HG03469 (cell line): ENCODE results near the gene WDR59.
"Not testable (repeated sequence)": the region's sequence is repeated elsewhere in the genome, so short reads cannot be mapped to it uniquely, and the experiment has no call there.

Experiments
- ATAC-seq: cut with Tn5 transposase; IDR thresholded peaks from one replicate; pipeline ENCODE4 v1.9.1; 2021; ENCODE audit warnings: mild to moderate bottlenecking, moderate library complexity, moderate number of reproducible peaks; ENCODE audit not compliant: unreplicated experiment

WDR59 gene

DNA sequence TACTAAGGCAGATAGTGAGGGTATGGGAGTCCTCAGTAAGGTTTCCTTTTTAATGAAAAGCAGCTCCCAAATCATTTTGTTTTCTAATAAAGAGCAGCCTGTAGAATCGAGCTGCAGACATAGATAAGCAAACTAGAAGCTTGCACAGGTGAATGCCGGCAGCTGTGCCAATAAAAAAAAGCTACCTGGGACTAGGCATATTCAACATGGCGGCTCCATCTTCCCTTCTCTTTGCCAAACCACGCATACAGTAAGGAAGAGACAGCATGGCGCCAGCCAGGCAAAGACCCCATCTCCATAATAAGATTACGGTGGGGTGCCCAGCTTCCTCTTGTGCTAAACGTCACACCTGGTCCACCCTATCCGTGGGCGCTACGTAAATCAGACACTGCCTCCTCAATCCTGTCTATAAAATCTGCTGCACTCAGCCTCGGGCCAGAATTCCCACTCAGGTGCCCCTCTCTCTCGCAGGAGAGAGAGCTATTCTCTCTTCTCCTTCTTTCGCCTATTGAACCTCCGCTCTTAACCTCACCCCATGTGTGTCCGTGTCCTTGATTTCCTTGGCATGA is 117.6 kb downstream of the WDR59 start:
- no peak for ATAC-seq

DNA sequence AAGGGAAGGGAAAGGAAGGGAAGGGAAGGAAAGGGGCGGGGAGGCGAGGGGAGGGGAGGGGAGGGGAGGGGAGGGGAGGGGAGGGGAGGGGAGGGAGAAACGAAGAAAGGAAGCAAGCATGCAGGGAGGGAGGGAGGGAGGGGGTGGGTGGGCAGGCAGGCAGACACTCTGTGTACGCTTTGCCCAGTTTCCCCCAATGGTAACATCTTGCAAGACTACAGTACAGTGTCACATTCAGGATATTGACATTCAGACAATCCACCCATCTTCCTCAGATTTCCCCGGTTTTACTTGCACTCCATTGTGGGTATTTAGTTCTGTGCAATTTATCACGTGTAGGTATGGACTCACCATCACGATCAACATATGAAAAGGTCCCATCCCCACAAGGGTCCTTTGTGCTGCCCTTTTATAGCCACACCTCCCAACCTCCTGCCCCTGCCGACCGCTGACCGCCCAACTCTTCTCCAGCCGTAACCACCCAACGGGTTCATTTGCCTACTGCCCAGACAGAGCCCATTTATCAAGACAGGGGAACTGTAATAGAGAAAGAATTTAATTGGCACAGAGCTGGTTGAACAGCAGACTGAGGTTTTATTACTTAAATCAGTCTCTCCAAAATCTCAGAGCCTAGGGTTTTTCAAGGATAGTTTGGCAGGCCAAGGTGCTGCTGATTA is 118.9 kb downstream of the WDR59 start:
- no peak for ATAC-seq

DNA sequence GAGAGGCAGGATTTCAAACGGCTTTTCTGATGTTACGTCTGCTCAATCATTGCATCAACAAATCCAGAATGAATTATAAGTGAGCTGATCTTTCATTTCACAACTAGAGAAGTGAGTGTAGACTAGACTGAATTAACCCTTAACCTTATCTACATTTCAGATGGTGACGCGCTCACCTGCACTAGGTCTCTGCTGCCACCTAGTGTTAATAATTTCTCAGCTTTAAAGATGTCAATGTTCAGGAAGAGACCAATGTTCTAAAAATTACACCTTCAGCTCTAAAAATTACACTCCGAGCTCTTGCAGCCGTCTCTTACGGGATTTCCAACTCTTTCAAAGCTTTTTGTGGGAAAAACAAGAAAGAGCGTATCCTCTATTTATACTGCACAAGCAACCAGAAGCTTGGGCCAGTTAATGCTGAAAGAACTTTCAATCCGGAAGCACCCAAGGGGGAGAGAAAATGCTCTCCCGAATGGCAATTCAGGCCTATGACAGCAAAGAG is 122.1 kb downstream of the WDR59 start:
- ATAC-seq: no peak

DNA sequence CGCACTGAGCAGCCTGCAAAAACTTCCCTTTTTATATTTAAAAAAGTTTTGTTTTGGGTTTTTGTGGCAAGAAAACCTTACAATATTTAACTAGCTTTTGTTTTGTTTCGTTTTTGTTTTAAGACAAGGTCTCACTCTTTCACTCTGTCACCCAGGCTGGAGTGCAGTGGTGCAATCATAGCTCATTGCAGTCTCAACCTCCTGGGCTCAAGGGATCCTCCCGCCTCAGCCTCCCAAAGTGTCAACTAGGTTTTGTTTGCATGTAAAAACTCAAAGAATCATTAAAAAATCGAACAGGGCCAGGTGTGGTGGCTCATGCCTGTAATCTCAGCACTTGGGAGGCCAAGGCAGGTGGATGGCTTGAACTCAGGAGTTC is 132.4 kb downstream of the WDR59 start:
- no peak for ATAC-seq

DNA sequence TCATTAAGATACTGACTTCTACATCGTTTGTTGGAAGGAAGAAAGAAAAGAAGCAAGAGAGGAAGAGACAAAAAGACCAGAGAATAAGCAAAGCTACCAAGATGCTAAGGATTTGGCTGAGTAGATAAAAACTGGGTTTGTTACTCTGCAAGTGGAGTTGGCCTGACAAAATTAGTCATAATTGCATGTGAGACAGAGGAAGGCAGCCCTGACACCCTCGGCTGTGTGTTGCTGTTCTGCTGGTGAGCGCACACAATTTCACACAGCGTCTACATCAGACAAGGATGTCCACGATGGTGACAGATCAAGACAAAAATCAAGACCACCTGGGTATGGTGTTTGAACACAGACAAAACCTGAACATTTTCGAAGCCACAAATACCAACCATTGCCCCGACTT is 134.9 kb downstream of the WDR59 start:
- ATAC-seq: no peak

DNA sequence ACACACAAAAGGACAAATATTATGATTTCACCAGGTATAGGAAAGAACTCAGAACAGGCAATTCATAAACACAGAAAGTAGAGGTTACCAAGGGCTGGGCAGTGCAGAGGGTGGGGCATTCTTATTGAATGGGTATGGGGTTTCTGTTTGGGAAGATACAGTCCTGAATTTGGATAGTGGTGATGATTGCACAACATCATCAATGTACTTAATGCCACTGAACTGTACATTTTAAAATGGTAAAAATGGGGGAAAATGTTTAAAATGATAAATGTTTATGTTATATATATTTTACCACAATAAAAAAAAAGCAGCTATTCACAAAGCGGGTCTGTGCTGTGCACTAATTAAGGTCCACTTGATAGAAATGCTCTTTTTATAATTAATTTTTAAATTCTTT is 137.7 kb downstream of the WDR59 start:
- no peak for ATAC-seq

DNA sequence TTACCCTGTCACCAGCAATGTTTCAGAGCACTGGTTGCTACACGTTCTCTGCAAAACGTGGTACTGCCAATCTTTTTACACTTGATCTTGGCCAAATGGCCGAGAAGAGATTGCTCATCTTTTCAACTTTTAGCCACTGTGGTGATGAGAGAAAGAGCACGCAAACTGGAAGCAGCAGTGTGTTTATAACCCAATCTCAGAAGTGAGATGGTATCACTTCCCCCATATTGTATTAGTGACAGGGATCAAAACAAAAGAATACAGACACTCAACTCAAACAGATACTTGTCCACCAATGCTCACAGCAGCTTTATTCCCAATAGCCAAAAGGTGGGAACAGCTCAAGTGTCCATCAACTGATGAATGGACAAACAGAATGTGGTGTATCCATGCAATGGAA is 138.2 kb downstream of the WDR59 start:
- ATAC-seq: no peak

DNA sequence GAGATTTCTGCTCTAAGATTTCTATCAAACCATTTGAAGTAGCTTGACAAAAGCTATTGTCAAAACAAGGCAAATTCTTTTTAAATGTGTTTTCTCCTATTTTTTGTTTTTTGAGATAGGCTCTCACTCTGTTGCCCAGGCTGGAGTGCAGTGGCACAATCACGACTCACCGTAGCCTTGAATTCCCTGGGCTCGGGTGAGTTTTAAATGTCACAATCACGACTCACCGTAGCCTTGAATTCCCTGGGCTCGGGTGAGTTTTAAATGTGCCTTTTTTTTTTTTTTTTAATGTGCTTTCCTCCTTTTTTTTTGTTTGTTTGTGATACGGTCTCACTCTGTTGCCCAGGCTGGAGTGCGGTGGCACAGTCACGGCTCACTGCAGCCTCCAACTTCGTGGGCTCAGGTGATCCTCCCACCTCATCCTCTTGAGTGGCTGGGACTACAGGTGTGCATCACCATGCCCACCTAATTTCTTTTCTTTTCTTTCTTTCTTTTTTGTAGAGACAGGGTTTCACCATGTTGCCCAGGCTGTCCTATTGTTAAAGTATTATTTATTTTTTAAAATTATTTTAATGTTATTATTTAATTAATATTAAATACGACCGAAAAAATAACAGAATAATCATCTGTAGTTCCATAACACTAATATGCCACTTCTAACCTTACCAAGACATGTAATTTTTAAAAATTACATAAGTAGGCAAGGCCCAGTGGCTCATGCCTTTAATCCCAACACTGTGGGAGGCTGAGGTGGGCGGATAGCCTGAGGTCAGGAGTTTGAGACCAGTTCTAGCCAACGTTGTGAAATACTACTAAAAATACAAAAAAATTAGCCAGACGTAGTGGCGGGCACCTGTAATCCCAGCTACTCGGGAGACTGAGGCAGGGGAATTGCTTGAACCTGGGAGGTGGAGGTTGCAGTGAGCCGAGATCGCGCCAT is 140.6 kb downstream of the WDR59 start:
- no peak for ATAC-seq

DNA sequence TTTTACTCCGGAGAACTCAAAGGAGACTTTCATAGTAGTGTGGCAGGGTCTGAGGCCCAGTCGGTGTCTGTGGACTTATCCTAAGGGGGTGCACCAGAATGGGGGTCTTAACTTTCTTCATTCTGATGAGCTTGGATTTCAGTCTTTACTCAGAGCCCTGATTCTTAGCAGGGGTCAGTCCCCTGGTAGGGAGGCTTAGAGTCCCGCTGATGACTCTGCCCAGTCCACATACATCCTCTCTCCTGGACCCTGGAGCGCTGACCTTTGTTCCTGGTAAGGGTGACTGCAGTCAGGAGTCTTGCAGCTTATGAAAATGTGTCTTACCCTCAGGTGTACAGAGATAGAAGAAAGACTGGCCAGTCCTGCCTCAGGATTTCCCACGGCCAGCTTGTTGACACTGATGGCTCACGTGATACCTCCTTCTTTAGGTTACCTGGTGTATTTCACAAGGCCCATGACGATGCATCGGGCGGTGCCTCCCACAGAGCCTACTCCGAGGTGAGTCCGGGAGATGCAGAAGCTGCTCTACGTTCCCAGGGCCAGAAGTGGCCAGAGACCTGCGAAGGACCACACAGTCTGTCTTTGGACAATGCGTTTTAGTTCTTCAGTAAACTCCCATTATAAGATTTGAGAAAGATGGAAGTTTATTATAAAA is 141.4 kb downstream of the WDR59 start:
- ATAC-seq: not testable (repeated sequence)

DNA sequence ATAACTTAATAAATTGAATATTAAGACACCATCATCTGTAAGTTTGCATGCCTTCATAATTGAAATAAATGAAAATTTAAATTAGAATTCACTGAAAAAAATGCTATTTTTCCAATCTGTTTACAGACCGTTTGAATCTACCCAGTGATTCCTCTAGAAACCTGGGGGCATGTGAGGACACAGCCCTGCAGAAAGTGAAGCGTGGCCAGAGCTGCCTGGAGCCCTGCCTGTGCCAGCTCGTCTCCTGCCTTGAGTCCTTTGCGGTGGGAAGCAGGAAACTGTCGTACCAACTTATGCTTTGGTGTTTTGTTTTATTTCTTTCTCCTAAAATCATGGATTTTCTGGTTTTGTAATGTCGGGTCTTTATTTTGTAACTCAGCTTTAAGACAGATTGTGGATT is 142.5 kb downstream of the WDR59 start:
- no peak for ATAC-seq

DNA sequence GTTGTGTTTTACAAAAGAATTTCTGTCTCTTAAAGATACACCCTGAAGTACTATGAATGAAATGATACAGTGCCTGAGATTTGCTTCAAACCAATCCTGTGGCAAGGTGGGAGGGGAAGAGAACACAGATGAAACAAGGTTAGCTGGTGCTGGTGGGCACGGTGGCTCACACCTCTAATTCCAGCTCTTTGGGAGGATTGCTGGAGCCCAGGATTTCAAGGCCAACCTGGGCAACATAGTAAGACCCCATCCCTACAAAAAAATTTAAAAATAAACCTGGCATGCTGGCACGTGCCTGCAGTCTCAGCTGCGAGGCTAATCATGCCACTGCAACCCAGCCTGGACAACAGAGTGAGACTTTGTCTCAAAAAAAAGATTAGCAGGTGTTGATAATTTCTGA is 143.0 kb downstream of the WDR59 start:
- no peak for ATAC-seq

DNA sequence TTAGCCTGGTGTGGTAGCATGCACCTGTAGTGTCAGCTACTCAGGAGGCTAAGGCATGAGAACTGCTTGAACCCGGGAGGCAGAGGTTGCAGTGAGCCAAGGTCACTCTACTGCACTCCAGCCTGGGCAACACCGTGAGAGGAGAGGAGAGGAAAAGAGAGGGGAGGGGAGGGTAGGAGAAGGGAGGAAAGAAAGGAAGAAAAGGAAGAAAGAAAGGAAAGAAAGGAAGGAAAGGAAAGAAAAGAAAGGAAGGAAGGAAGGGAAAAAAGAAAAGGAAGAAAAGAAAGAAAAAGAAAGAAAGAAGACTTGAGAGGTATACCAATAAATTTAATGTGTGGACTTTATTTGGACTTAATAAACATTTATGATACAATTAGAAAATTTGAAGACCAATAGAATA is 143.5 kb downstream of the WDR59 start:
- ATAC-seq: no peak

DNA sequence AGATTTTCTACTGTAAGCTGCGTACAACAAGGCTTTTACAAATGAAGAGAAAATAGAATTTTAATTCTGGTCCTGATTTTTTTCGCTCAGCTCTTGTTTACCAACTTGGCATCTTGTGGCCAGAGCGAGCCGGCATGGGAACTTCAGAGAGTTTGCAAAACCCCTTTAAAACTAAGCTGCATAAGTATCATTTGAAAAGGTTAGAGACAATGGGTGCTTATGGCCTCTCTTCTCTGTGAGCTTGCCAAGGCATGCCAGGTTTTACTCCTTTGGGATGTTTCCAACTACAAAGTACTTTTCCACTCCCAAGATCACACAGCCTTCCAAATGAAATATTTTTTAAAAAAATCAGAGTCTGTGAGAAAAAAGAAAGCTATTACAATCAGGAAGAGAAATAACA is 147.9 kb downstream of the WDR59 start:
- no peak for ATAC-seq

DNA sequence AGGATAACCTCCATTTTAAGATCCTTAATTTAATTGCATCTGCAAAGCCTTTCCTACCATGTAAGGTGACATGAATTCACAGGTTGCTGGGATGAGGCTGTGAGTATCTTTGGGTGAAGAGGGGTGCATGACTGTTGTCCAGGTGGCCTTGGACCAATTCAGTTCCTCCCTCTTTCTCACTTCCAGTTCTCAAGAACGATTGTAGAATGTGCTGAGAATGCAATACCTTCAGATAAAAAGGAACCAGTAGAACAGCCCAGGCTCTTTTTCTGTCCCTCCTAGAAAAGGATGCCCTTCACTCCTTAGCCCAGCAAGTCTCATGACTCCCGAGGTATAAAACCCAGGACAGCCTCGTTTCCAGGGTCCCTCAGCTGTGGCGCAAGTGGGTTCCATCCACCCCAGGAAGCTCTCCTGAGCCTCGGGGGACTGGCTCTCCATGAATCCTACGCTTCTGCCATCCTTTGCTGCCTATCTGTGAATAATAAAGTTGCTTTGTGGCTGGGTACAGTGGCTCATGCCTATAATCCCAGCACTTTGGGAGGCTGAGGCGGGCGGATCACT is 148.7 kb downstream of the WDR59 start:
- no peak for ATAC-seq

DNA sequence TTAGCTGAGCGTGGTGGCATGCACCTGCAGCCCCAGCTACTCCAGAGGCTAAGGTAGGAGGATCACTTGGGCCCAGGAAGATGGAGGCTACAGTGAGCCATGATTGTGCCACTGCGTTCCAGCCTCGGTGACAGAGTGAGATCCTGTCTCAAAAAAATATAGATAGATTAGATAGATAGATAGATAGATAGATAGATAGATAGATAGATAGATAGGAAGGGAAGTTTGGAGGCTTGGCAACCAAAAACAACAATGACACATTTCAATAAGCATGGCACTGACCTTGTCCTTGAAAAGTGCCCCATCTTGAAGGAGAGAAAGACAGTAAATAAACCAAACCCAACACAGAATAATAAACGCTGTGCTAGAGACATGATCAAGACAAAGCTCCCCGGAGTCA is 152.7 kb downstream of the WDR59 start:
- no peak for ATAC-seq

DNA sequence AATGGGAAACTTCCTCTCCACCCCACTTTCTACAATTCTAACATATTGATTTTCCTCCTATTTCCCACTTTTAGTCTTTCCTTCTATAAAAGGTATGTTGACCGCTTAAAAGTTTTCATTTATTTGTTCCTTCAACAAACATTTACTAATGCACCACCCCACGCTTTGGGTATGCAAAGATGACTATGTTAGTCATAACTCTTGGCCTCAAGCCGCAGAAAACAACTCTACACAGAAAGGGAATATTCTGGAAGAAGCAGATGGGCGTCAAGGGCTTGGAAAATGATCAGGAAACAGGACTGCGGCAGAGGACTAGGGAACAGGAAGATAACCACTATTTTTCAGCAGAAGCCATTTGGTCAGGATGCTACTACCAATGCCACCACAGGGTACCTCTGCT is 153.5 kb downstream of the WDR59 start:
- ATAC-seq: no peak

DNA sequence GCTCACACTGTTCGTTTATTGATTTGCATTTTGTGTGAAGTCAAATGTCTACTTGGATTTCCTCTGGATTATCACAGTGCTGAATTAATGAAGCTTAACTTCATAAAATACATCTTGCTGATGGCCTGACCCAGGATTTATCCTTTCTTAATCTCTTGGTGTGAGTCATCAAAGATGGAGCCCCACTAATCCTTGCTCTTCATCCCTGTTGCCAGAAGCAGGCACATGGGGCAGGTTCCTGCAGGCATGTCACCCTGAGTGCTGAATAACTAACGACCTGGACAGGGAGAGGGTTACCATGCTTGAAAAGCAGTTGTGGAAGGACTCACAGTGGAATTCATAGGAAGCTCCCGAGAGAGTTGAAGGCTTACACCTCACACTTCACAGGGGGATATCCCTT is 154.3 kb downstream of the WDR59 start:
- no peak for ATAC-seq

DNA sequence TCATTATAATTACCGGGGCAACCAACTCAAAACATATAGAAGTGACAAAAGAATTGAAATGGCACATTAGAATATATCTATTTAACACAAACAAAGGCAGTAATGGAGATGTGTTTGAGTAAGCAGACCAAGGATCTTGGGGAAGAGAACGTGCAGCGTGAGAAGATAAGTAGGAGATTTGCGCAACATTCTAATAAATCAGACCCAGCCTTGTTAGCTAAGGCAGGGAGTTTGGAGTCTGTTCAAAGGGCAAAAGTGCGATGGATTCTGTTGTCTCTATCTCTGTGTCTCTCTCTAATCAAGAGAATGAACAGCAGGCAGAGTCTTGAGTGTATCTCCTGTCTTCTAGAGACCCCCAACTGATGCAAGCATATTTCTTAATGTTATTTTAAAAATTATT is 155.3 kb downstream of the WDR59 start:
- no peak for ATAC-seq

DNA sequence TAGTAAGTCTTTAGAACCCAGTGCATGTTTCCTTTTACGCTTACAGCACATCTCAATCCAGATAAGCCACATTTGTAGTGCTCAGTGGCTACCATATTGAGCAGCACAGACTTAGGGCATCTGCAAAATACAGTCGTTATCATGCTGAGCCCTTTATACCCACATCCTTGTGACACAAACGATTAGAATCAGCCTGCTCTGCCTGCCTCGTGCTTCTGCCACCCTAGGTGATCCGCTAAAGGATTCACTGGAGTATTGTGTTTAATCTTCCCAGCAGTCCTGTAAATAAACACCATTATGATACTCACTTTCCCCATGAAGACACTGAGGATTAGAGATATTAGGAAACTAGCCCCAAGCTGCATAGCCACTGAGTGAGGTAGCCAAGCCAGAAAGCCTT is 159.0 kb downstream of the WDR59 start:
- ATAC-seq: no peak

DNA sequence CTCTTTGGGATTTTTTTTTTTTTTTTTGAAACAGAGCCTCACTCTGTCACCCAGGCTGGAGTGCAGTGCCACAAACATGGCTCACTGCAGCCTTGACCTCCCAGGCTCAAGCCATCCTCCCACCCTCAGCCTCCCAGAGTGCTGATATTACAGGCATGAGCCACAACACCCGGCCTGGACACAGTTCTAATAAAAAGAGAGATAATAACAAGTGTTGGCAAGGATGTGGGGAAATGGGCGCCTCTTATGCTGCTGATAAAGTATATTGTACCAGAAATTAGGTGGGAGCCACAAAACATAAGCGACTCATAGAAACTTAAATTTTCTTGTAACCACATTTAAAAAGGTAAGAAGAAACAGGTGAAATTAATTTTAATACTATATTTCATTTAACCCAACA is 159.9 kb downstream of the WDR59 start:
- no peak for ATAC-seq
